NOMO-1 (cell line): ENCODE measurements around the gene NRP2.

ENCODE experiments used
- DNase-seq, 2 experiments: peaks; one replicate each; lab custom pipeline; 2025; ENCODE audit not compliant: unreplicated experiment in 2 of 2; lab: John Stamatoyannopoulos, UW

NRP2 gene

GRCh38 chr2:205797866-205798265, 115.6 kb downstream of the NRP2 start:
- DNase-seq: no peak

GRCh38 chr2:205800224-205800623, 117.9 kb downstream of the NRP2 start:
- DNase-seq: no peak

- no peak for DNase-seq
Observed at GRCh38 chr2:205800773-205801172, 118.5 kb downstream of the NRP2 start.

- no peak for DNase-seq
Observed at GRCh38 chr2:205802065-205802464, 119.8 kb downstream of the NRP2 start.

GRCh38 chr2:205802941-205803340, 120.6 kb downstream of the NRP2 start:
- no peak for DNase-seq

GRCh38 chr2:205803500-205803899, 121.2 kb downstream of the NRP2 start:
- DNase-seq: peak in 1 of 2 experiments; percentile 5

GRCh38 chr2:205805136-205805535, 122.8 kb downstream of the NRP2 start:
- DNase-seq: no peak

GRCh38 chr2:205806143-205806905, 124.0 kb downstream of the NRP2 start:
- no peak for DNase-seq

GRCh38 chr2:205807229-205807628, 124.9 kb downstream of the NRP2 start:
- no peak for DNase-seq

GRCh38 chr2:205807758-205808157, 125.5 kb downstream of the NRP2 start:
- DNase-seq: no peak

- DNase-seq: no peak
Observed at GRCh38 chr2:205808486-205809121, 126.3 kb downstream of the NRP2 start.

- no peak for DNase-seq
Observed at GRCh38 chr2:205811387-205811786, 129.1 kb downstream of the NRP2 start.

- no peak for DNase-seq
Observed at GRCh38 chr2:205814039-205814364, 131.7 kb downstream of the NRP2 start.

- no peak for DNase-seq
Observed at GRCh38 chr2:205815673-205816072, 133.4 kb downstream of the NRP2 start.

- no peak for DNase-seq
Observed at GRCh38 chr2:205816268-205816667, 134.0 kb downstream of the NRP2 start.

GRCh38 chr2:205822579-205822978, 140.3 kb downstream of the NRP2 start:
- DNase-seq: no peak

- no peak for DNase-seq
Observed at GRCh38 chr2:205827809-205828365, 145.6 kb downstream of the NRP2 start.

- DNase-seq: no peak
Observed at GRCh38 chr2:205833864-205834263, 151.6 kb downstream of the NRP2 start.

GRCh38 chr2:205834796-205835195, 152.5 kb downstream of the NRP2 start:
- no peak for DNase-seq

GRCh38 chr2:205835251-205835791, 153.0 kb downstream of the NRP2 start:
- no peak for DNase-seq

- DNase-seq: no peak
Observed at GRCh38 chr2:205835923-205836322, 153.6 kb downstream of the NRP2 start.
